GM19035 (cell line): ENCODE data around the gene JAKMIP1.
"Not testable (repeated sequence)": the region's sequence is repeated elsewhere in the genome, so short reads cannot be mapped to it uniquely, and the experiment has no call there.

Experiments used
- ATAC-seq: cut with Tn5 transposase; IDR thresholded peaks from one replicate; pipeline ENCODE4 v1.9.1; 2021; ENCODE audit not compliant: unreplicated experiment

Gene JAKMIP1

DNA sequence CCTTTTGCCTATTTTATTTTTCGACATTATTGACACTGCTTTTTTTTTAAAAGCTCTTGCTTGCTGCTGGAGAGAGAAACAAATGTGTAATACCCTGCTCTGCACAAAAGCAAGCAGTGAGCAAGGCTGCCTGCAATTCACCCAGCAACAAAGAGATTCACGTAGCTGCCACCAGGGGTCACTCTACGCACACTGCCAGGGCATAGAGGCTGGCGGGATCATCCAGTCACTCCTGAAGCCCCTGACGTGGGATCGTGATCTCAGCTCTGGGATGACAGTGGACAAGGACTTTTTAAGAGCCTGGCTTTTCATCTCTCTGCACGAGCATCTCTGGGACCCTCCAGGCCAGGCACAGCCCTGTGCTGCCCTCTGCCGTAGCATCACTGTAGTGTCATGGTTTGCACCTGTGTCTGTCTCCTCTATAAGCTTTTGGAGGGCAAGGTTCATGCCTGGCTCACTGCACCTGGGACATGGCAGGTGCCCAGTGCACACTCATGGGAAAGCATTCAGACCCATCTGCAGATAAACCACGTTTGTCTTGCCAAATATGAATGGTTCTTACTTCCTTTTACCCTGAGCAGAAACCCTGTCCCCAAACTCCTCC, 201.9 kb downstream of the JAKMIP1 start:
- ATAC-seq, result peak; percentile 63

DNA sequence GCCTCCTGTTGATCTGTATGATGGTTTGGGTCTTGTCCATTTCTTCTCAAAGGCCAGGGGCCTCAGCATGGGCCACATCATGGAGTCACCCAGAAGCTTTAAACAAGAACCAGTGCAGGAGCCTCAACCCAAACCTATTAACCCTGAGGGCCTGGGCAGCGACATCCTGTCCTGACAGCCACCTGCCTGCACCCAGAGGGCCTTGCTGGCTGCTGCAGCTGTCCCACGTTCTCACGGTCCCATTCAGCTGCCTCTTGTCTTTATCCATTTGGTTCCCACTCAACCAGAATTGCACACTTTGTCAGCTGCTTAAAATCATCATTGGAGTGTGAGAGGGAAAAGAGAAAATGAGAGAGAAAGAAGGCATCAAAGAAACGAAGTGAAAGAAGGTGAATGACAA, 203.7 kb downstream of the JAKMIP1 start:
- ATAC-seq, result no peak

DNA sequence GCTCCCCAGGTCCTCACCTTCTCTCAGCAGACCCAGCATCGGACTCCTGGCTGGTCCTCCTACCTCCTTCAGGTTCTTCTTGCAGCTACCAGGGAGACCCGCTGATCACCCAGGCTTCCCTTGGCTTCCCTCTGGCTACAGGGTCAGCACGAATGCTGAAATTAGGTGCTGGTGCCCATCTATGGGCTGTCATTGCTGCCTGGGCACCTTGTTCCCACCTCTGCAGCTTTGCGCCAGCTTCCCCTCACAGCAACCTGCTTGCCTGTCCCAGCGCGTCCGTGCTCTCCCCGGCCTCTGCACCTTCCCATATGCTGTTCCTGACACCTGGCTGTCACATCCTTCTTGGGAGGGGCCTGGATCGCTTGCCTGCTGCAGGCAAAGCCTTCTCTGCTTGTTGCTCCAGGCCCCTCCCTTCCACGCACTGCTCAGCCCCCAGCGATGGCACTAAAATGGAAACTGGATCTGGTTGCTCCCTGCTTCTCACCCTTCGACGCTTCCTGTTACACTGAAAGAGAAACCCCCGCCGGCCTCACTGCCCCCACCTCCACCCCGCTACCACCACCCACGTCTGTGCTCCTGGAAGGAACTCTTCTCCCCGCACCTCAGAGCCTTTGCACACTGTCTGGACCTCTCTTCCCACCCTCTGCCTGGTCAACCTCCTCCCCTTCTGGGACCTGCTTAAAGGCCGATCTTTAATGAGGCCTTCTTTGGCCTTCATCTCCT, 204.3 kb downstream of the JAKMIP1 start:
- ATAC-seq, result no peak

DNA sequence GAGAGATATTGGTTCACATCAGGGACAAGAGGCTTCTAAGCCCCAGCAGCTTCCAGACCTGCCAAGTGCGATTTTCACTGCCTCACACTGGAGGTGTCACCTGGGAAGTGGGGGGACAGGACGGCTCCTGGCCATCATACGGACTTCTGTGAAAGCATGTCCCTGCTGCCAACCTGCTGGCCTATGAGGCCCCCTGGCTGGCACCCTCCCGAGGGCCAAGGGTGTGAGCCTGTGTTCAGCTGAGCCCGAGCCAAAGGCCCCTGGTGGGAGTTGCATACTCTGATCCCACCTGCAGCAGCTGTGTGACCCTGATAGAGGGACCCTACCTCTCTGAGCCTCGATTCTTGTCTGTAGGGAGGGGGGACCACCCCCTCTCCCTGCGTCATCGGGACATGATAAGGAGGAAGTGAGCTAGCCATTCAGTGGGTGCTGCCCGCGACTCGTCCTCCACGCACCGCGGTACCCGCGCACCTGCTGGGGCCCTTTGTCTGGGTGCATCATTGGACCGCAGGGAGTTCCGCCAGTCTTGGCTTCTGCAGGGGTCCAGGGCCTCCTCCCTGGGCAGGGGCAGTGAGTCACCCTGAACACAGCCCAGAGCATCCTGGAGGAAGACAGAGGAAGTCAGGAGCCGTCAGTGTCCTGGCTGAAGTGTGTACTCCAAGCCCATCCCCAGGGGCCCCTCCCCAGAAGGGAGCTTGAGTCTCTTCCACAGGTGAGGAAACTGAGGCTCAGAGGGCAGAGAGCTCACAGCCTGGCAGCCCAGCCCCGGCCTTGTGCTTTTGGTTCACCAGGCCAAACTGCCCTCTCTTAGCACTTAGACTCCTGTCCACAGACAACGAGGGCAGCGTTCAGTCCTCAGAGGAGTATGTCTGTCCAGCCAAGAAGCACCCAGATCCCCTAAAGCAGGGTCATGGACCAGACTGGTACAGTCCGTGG, 206.2 kb downstream of the JAKMIP1 start:
- ATAC-seq, result no peak

DNA sequence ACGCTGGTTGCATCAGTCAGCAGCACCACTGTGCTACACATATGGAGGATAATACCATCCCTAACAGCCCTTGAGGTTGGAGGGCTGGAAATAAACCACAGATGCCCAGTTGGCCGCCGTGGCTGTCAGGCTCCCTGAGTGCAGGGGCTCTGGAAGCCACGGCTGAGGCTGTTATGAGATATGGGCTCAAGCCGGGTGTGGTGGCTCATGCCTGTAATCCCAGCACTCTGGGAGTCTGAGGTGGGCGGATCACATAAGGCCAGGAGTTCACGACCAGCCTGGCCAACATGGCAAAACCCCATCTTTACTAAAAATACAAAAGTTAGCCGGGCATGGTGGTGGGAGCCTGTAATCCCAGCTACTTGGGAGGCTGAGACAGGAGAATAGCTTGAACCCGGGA, 207.0 kb downstream of the JAKMIP1 start:
- ATAC-seq, result not testable (repeated sequence)

DNA sequence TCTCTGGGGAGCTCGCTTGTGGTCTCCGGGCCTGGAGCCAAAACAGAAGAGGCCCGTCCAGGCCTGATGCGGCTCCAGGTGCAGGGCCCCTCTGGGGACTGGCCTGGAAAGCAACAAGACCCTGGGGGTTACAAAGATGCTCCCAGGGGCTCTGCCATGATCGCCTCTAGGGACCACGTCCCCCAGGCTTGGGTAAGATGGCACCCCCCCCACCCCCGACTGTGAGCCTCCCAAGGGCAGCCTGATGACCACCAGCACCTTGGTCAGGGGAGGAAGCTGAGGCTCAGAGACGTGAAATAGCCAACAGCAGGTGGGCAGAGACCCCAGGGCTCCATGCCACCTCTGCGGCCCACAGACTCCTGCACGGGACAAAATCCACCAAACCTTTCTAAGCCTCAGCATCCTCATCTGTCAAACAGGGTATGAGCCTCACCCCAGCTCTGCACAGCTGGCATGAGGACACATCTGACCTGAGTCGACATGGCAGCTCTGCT, 207.5 kb downstream of the JAKMIP1 start:
- no peak for ATAC-seq

DNA sequence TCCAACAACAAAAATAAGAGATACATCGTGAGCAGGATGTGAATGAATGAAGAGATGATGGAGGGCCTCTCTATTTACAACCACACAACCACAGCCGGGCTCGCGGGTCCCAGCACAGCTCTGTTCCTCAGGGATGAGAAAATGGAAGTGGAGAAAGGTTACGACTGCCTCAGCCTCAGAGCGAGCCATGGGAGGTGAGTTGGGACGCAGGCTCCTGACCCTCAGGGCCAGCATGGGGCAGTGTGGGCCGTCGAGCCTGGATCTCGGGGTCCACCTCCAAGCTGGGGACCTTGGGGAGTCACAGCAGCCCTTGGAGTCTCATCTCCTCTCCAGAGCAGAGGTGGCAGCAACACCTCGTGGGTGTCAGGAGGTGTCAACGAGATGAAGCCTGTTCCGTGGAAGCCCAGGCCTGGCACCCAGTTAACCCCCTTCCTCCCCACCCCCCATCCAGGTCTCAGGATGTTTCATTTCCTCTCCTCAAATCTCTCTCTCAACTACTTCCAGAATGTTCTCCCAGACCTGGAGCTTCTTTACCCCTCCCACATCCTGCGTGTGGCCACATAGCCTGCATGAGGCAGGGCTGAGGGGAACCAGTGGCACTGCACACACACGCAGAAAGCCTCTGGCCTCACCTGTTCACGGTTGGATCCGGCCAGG, 208.1 kb downstream of the JAKMIP1 start:
- ATAC-seq, result no peak

DNA sequence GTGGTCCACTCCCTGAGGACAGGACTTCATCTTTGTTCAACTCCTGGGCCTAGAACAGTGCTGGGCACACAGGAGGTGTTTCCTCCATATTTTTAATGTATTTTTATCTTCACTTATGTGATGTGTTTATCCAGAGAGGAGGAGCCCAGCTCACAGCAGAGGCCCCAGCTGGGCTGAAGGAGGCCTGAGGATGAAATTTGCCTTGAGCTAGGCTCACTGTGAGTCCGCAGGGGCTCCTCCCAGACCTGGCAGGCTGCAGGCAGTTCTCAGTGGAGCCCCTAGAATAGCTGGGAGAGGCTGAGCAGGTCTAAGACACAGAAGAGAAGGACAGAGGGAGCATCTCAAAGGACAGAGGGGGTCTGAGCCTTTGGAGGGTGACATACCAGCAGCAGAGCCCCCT, 208.9 kb downstream of the JAKMIP1 start:
- ATAC-seq, result no peak

DNA sequence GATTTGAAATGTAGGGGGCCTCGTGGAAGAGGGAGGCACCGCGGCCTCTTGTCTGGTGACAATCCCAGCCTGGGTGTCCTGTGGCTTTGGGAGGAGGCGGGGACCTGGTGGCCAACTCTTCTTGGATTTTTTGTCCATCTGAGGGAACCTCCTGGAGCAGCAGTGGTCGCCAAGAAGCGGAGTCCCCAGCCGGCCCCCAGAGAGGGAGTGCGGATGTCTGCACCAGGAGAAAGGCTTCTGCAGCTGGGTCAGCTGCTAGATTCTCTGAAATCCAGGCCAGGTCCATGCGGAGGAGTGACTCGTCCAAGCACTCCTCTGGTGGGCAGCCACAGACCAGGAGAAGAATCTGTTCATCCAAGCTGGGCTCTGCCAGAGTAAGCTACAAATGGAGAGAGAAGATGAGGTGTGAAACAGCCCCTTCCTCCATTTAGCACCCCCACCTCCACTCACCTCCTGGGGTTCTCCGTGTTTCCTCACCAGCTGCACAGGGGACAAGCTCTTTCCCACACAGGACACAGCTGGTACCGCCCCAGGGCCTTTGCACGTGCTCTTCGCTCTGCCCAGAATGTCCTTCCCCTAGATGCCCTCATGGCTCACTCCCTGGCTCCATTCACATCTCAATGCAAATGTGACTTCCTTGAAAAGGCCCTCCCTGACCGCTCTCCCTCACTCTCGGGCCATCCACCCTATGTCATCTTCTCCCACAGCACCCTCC, 209.7 kb downstream of the JAKMIP1 start:
- ATAC-seq, result no peak

DNA sequence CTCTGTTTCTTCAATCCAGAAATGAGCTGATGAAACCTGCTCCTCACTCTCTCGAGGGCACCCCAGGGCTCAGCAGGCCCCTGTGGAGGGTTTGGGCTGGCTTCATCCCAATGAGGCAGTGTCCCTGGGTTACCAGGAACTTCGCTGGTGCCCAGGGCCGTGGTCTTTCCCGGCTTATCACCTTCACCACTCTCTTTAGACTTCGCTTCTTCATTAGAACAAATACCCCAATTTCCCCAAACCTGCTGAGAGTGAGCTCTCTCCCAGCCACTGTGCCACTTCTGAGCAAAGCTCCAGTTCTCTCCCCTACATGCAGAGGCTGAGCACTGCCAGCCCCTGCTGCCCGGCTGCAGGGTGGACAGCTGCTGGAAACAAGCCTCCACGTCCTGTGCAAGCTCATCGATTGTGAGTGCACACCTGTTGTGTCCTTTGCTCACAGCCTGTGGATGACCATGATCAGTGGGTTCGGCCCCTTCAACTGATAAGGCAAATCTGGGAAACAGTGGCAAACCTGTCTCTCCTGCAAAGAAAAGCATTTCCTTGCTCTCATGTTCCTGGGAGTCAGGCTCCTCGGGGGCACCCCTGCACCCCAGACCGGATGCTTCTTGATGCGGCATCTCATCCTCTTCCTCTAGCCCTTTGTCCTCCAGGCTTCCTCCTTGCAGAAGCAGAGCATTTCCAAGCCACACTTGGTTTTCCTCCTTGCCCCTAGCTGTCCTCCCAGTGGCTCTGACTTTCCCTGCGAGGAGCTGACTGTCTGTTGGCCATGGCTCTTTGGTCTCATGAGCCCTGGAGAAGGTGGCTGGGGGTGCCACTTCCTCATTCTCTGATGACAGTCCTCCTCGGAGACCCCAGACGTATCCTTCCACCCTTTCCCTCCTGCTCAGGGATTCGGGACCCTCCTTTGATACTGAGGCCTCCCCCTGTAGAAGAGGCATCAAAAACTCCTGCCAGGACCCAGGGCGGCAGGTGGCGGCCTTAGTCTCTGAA, 210.8 kb downstream of the JAKMIP1 start:
- ATAC-seq, result no peak

DNA sequence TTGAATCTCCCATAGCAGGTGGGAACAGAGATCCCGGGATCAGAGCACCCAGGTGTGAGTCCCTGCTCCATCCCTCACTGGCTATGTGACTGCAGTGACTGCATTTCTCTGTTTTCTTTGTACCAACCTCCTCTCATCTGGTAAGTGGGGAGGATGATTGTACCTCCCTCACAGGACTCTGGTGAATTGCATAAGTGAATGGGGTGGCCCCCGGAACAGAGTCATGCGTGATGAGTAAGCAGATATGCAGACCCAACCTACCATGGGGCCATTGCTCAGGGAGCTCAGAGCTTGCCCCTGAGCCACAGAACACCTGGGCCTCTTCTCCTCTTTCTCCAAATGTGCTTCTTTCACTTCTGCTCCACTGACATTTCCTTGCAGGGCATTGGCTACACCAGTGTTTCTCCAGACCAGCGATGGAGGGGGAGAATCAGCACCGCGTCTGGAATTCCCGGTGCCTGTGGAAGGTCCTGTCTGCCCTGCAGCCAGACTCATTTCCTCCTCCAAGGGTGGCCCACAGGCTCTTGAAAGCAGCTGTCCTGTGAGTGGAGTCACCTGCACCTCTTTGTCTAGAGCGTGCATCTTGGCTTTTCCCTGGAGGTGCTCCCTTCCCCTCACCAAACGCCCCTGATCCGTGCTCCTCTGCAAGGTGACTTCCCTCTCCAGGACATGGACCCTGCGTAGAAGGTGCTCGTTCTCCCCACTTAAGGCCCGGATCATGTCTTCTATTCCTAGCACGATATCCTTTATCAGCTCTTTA, 212.1 kb downstream of the JAKMIP1 start:
- ATAC-seq, result no peak

DNA sequence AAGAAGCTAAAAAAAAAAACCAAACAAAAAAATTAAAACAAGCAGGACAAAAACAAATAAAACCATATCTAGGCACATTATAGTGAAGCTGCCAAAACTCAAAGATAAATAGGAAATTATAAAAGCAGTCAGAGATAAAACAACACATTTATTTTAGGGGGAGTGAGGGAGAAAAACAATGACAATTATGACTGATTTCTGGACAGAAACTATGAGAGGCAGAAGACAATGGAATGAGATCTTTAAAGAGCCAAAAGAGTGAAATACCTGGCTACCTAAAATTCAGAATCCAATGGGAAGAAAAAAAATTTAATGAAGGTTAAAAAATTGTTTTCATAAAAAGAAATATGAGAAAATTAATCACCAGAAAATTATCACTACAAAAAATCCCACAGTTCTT, 215.5 kb downstream of the JAKMIP1 start:
- ATAC-seq, result no peak

DNA sequence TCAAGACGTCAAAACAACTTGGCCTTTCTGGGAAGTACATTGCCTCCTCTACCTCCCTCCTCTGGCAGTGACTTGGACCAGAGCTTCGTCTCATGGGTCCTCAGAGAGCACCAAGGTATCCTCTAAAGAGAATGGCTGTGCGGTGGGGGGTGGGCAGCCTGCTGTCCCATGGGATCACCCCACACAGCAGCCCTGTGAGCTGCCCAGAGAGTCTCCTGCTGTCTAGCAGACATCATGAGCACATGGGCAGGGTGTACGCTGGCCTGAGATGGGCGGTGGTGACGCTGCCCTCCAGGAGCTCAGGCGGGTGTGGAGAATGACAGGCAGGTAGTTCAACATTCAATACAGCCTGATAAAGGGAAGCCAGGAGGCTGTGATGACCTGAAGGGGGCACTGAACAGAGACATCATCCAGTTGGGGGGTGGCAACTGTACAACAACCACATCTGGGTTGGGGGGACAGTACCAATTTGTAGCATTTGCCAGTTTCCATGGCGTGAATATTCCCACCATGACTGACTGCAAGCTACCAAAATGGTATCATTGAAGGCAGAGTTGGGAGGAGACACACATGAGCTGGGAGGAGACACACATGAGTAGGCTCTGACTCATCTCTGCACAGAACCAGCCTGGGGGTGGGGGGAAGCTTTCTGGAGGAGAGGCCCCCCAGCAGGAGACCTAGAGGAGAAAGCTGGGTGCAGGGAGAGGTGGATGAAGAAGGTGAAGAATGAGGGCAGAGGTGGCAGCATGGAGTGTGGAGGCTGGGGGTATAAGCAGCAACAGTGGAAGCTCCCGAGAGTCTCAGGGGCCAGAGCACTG, 218.0 kb downstream of the JAKMIP1 start:
- no peak for ATAC-seq

DNA sequence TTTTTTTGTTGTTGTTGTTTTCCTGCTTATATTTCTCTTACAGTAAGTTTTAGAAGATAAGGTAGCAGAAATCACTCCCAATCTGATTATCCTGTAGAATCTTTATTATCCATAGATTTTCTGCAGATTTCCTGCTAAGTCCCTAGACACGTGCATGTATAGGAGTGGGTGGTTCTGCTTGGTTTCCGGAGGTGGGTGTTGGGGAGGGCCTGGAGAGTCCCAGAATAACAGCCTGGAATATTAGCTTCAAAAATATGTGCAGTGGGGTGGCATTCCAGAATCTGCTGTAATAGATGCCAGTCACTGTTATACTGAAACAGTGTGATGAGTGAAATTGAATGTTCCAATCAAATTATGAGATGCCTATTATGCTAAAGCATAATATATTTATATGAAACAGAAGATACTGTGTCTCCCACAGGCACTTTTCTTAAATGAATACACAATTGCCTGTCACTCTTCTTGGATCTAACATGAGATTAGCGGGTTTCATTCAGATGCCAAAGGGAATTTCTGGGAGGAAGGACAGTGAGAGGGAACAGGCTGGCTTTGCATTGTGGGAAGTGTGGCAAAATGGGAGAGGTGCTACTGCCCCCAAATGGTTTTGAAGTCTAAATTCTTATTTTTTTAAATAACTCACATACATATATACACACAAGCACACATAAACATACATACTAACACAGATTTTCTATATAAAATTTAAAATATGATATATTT, 219.8 kb downstream of the JAKMIP1 start:
- ATAC-seq, result no peak

DNA sequence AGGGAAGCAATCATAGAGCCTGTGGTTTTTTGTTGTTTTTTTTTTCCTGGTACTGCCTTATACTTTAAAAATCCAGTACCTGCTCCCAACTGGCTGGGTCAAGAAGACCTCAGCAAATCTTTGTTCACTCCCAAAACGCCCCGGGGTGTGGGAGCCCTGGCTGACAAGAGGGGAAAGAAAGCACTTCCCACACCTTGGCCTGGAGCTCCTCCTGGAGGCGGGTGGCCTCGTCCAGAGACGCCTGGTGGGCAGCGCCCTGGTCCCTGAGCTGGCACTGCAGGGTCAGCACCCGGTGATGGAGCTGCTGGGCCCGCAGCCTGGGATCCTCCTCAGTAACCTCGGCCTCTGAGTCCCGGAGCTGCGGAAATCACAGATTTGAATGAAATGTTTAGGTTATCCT, 220.4 kb downstream of the JAKMIP1 start:
- ATAC-seq, result no peak

DNA sequence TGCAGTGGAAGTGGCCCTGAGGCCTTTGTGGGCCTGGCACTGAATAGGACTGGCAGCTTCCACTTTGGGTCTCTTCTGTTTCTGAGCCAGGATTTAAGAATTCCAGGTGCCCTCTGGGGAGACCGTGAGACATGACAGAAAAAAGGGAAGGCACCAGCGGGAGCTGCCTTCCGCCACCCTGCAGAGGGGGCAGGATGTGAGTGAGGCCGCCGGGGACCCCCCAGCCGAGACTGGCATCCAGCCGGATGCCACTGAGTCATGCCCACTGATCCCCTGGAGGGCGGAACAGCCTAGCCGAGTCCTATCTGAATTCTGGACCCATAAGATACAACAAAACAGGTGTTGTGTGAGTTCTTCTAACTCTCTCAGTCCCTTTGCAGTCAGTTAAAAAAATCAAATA, 223.4 kb downstream of the JAKMIP1 start:
- no peak for ATAC-seq

DNA sequence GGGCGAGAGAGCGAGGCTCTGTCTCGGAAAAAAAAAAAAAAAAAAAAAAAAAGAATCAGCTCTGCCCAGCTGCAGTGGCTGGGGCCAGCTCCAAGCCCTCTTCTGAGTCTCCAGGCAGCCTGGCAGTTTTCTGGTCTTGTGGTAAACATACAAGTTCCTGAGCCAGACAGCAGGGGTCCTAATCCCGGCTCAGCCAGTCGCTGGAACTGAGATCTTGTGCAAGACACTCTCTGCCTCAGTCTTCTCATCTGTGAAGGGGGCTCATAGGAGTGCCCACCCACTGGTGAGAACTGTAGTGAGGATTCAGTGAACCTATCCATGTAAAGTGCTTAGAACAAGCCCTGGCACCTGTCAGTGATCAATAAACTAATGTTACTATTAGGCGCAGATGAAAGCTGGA, 223.9 kb downstream of the JAKMIP1 start:
- ATAC-seq, result no peak
